Measurements from ENCODE around the gene NEK10.
A peak's percentile ranks its signal among the peaks of the same experiment; 100 is the strongest.

Gene NEK10

GRCh38 chr3:27360113-27361078 is 8.8 kb downstream of the NEK10 start:
- no peak overlapping the region for H3K27ac Mint-ChIP-seq
- DNase-seq (no peak), ATAC-seq (no peak)
- H3K4me3 Mint-ChIP-seq = no peak overlapping the region
- no peaks in the 10 kb centered on the region for H3K36me3 Mint-ChIP-seq (ENCODE audit: low read depth)
- no peaks in the 10 kb centered on the region for H3K9me3 Mint-ChIP-seq
- H3K4me1 Mint-ChIP-seq = peaks cover 21% of the 10 kb centered on the region
- H3K27me3 Mint-ChIP-seq = no peaks in the 10 kb centered on the region

- no peaks in the 10 kb centered on the region for H3K27me3 Mint-ChIP-seq
- H3K4me3 Mint-ChIP-seq = no peak overlapping the region
- H3K4me1 Mint-ChIP-seq = peaks cover 21% of the 10 kb centered on the region
- no peak for ATAC-seq
- DNase-seq = no peak
- no peak overlapping the region for H3K27ac Mint-ChIP-seq
- H3K9me3 Mint-ChIP-seq = no peaks in the 10 kb centered on the region
- H3K36me3 Mint-ChIP-seq (ENCODE audit: low read depth) = no peaks in the 10 kb centered on the region
These were observed 10.8 kb downstream of the NEK10 start for GRCh38 chr3:27358372-27358771.

- no peaks in the 10 kb centered on the region for H3K27me3 Mint-ChIP-seq
- ATAC-seq (peak; percentile 75), DNase-seq (peak; percentile 59)
- no peak overlapping the region for H3K27ac Mint-ChIP-seq
- no peaks in the 10 kb centered on the region for H3K36me3 Mint-ChIP-seq (ENCODE audit: low read depth)
- H3K4me3 Mint-ChIP-seq = no peak overlapping the region
- H3K9me3 Mint-ChIP-seq = no peaks in the 10 kb centered on the region
- peaks cover 21% of the 10 kb centered on the region for H3K4me1 Mint-ChIP-seq
These were observed 11.4 kb downstream of the NEK10 start for GRCh38 chr3:27357665-27358258.

- ATAC-seq = no peak
- peaks cover 21% of the 10 kb centered on the region for H3K4me1 Mint-ChIP-seq
- H3K4me3 Mint-ChIP-seq = no peak overlapping the region
- no peak for DNase-seq
- no peak overlapping the region for H3K27ac Mint-ChIP-seq
- H3K9me3 Mint-ChIP-seq = no peaks in the 10 kb centered on the region
- no peaks in the 10 kb centered on the region for H3K27me3 Mint-ChIP-seq
- no peaks in the 10 kb centered on the region for H3K36me3 Mint-ChIP-seq (ENCODE audit: low read depth)
These were observed 12.2 kb downstream of the NEK10 start for GRCh38 chr3:27356976-27357375.

- Mint-ChIP-seq H3K27ac (no peak overlapping the region), H3K36me3 (ENCODE audit: low read depth) (no peaks in the 10 kb centered on the region), H3K4me1 (peaks cover 14% of the 10 kb centered on the region), H3K9me3 (no peaks in the 10 kb centered on the region), H3K4me3 (no peak overlapping the region), H3K27me3 (no peaks in the 10 kb centered on the region)
- ATAC-seq (no peak), DNase-seq (no peak)
These were observed 14.5 kb downstream of the NEK10 start for GRCh38 chr3:27354588-27355203.

GRCh38 chr3:27354161-27354560 is 15.0 kb downstream of the NEK10 start:
- DNase-seq (no peak), ATAC-seq (no peak)
- Mint-ChIP-seq H3K27ac (no peak overlapping the region), H3K4me1 (peaks cover 10% of the 10 kb centered on the region), H3K4me3 (no peak overlapping the region), H3K9me3 (no peaks in the 10 kb centered on the region), H3K36me3 (ENCODE audit: low read depth) (no peaks in the 10 kb centered on the region), H3K27me3 (no peaks in the 10 kb centered on the region)

GRCh38 chr3:27353221-27353620 is 16.0 kb downstream of the NEK10 start:
- no peaks in the 10 kb centered on the region for H3K36me3 Mint-ChIP-seq (ENCODE audit: low read depth)
- no peak overlapping the region for H3K4me3 Mint-ChIP-seq
- no peak for DNase-seq
- no peak for ATAC-seq
- H3K27me3 Mint-ChIP-seq = no peaks in the 10 kb centered on the region
- H3K9me3 Mint-ChIP-seq = no peaks in the 10 kb centered on the region
- peaks cover 7% of the 10 kb centered on the region for H3K4me1 Mint-ChIP-seq
- no peak overlapping the region for H3K27ac Mint-ChIP-seq

GRCh38 chr3:27352047-27352446 is 17.1 kb downstream of the NEK10 start:
- no peak overlapping the region for H3K27ac Mint-ChIP-seq
- H3K9me3 Mint-ChIP-seq = no peaks in the 10 kb centered on the region
- ATAC-seq (no peak), DNase-seq (no peak)
- no peaks in the 10 kb centered on the region for H3K27me3 Mint-ChIP-seq
- peaks cover 3% of the 10 kb centered on the region for H3K4me1 Mint-ChIP-seq
- H3K4me3 Mint-ChIP-seq = no peak overlapping the region
- no peaks in the 10 kb centered on the region for H3K36me3 Mint-ChIP-seq (ENCODE audit: low read depth)

GRCh38 chr3:27349832-27350231 is 19.4 kb downstream of the NEK10 start:
- Mint-ChIP-seq H3K27ac (no peak overlapping the region), H3K4me3 (no peak overlapping the region)
- ATAC-seq = no peak

GRCh38 chr3:27345959-27346865 is 23.0 kb downstream of the NEK10 start:
- DNase-seq = no peak
- Mint-ChIP-seq H3K27me3 (no peaks in the 10 kb centered on the region), H3K27ac (no peak overlapping the region), H3K36me3 (ENCODE audit: low read depth) (no peaks in the 10 kb centered on the region), H3K9me3 (no peaks in the 10 kb centered on the region), H3K4me1 (peaks cover 3% of the 10 kb centered on the region), H3K4me3 (no peak overlapping the region)
- ATAC-seq = no peak

More at GRCh38 chr3:27349832-27350231, 19.4 kb downstream of the NEK10 start:
- Mint-ChIP-seq H3K27me3 (no peaks in the 10 kb centered on the region), H3K36me3 (ENCODE audit: low read depth) (no peaks in the 10 kb centered on the region), H3K9me3 (no peaks in the 10 kb centered on the region), H3K4me1 (peaks cover 3% of the 10 kb centered on the region)
- DNase-seq = no peak

- Mint-ChIP-seq H3K27ac (no peak overlapping the region), H3K9me3 (no peaks in the 10 kb centered on the region), H3K36me3 (ENCODE audit: low read depth) (no peaks in the 10 kb centered on the region), H3K27me3 (no peaks in the 10 kb centered on the region), H3K4me3 (no peak overlapping the region), H3K4me1 (peaks cover 3% of the 10 kb centered on the region)
- no peak for DNase-seq
- ATAC-seq = no peak
These were observed 23.7 kb downstream of the NEK10 start for GRCh38 chr3:27345493-27345892.

GRCh38 chr3:27345045-27345444 is 24.1 kb downstream of the NEK10 start:
- H3K36me3 Mint-ChIP-seq (ENCODE audit: low read depth) = no peaks in the 10 kb centered on the region
- H3K4me1 Mint-ChIP-seq = peaks cover 3% of the 10 kb centered on the region
- H3K9me3 Mint-ChIP-seq = no peaks in the 10 kb centered on the region
- H3K4me3 Mint-ChIP-seq = no peak overlapping the region
- DNase-seq = no peak
- no peaks in the 10 kb centered on the region for H3K27me3 Mint-ChIP-seq
- no peak overlapping the region for H3K27ac Mint-ChIP-seq
- no peak for ATAC-seq

- H3K27ac Mint-ChIP-seq = no peak overlapping the region
- ATAC-seq (no peak), DNase-seq (no peak)
- no peaks in the 10 kb centered on the region for H3K27me3 Mint-ChIP-seq
- no peak overlapping the region for H3K4me3 Mint-ChIP-seq
- H3K36me3 Mint-ChIP-seq (ENCODE audit: low read depth) = no peaks in the 10 kb centered on the region
- H3K9me3 Mint-ChIP-seq = no peaks in the 10 kb centered on the region
- peaks cover 2% of the 10 kb centered on the region for H3K4me1 Mint-ChIP-seq
These were observed 25.0 kb downstream of the NEK10 start for GRCh38 chr3:27344192-27344591.

GRCh38 chr3:27342267-27342666 is 26.9 kb downstream of the NEK10 start:
- no peak for DNase-seq
- no peaks in the 10 kb centered on the region for H3K36me3 Mint-ChIP-seq (ENCODE audit: low read depth)
- no peaks in the 10 kb centered on the region for H3K4me1 Mint-ChIP-seq
- no peak for ATAC-seq
- no peak overlapping the region for H3K27ac Mint-ChIP-seq
- no peak overlapping the region for H3K4me3 Mint-ChIP-seq
- no peaks in the 10 kb centered on the region for H3K27me3 Mint-ChIP-seq
- H3K9me3 Mint-ChIP-seq = peaks cover 3% of the 10 kb centered on the region
